Epidermal melanocyte (primary cell): Measurements from ENCODE around the gene NF1.

Experiments used
- DNase-seq: peaks from one replicate; pipeline ENCODE4 v3.0.0; 2011; ENCODE audit warnings: low spot score; ENCODE audit not compliant: insufficient read length

NF1 gene

GRCh38 chr17:31425282-31426040 is 330.7 kb downstream of the NF1 start:
- no peak for DNase-seq
